ENCODE data around the gene LOC128125822.

The LOC128125822 gene

DNA sequence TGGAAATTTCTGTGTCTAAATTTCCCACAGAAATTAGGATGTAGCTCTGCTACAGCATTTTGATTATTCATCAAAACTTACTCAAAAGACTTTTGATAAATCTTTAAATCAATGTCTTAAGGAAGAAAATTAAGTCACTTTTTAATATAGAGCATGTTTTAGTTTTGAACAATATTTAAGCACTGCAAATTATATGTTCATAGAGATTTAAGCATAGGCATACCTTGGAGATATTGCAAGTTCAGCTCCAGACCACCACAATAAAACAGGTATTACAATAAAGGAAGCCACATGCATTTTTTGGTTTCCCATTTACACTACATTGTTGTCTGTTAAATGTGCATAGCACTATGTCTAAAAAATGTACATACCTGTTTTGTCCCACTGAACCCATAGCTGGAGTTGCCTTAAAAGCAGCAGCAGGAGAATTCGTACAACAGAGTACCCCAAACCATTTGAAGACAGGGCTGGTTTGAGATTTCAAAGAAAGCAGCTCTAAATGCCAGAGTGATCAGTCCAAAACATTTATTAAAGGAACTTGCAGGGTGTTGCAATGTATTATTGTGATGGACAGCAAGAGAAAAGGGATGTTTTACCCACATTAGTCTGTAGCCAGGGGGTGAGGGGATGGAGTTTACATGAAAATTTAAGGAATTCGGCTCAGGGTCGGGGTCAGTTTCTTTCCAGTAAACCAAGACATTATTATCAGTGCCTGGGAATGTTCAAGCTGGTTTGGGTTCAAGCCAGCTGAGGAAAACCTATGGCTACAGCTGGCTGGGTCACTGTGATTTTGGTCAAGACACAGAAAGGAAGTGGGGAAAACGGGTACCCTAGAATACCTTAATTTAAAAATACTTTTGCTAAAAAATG is 6.3 kb upstream of the LOC128125822 start:
- no peak for DNase-seq (ENCODE audit: insufficient read length, low spot score, missing footprints)
- H3K27ac ChIP-seq (ENCODE audit: low read depth, low read length), result no peak overlapping the region
- TF ChIP-seq, protein P1, sequence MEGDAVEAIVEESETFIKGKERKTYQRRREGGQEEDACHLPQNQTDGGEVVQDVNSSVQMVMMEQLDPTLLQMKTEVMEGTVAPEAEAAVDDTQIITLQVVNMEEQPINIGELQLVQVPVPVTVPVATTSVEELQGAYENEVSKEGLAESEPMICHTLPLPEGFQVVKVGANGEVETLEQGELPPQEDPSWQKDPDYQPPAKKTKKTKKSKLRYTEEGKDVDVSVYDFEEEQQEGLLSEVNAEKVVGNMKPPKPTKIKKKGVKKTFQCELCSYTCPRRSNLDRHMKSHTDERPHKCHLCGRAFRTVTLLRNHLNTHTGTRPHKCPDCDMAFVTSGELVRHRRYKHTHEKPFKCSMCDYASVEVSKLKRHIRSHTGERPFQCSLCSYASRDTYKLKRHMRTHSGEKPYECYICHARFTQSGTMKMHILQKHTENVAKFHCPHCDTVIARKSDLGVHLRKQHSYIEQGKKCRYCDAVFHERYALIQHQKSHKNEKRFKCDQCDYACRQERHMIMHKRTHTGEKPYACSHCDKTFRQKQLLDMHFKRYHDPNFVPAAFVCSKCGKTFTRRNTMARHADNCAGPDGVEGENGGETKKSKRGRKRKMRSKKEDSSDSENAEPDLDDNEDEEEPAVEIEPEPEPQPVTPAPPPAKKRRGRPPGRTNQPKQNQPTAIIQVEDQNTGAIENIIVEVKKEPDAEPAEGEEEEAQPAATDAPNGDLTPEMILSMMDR (IDR thresholded peaks at IDR 0.05; ENCODE audit: extremely low read depth, low read depth, low read length), result no peak

DNA sequence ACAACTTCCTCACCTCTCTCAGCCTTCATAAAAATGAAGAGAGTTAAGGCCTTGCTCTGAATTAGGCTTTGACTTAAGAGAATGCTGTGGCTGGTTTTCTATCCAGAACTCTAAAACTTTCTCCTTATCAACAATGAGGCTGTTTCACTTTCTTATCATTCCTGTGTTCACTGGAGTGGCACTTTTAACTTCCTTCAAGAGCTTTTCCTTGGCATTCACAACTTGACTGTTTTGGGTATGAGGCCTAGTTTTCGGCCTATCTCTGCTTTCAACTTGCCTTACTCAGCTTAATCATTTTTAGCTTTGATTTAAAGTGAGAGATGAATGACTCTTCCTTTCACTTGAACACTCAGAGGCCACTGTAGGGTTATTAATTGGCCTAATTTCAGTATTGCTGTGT is 4.3 kb upstream of the LOC128125822 start:
- Histone ChIP-seq H3K27me3 (ENCODE audit: insufficient read depth, low read length) (no peaks in the 10 kb centered on the region), H3K4me3 (ENCODE audit: insufficient read depth, low read length) (no peak overlapping the region), H3K9me3 (ENCODE audit: low read depth, low read length) (no peaks in the 10 kb centered on the region), H3K36me3 (ENCODE audit: insufficient read depth, low read length) (no peaks in the 10 kb centered on the region), H4K20me1 (ENCODE audit: insufficient read depth, low read length) (no peaks in the 10 kb centered on the region), H2AFZ (ENCODE audit: low read length) (no peak overlapping the region), H3K27ac (ENCODE audit: low read depth, low read length) (no peak overlapping the region), H3K79me2 (ENCODE audit: insufficient read depth, low read length) (peaks cover 6% of the 10 kb centered on the region), H3K4me1 (ENCODE audit: insufficient read depth, low read length) (peaks cover 7% of the 10 kb centered on the region), H3K4me2 (ENCODE audit: insufficient read depth, low read length) (no peak overlapping the region)
- no peak for DNase-seq (ENCODE audit: insufficient read length, low spot score, missing footprints)
- TF ChIP-seq, protein P1 (IDR thresholded peaks at IDR 0.05; ENCODE audit: extremely low read depth, low read depth, low read length), result no peak

More for the DNA sequence above, 6.3 kb upstream of the LOC128125822 start:
- no peaks in the 10 kb centered on the region for H3K36me3 ChIP-seq (ENCODE audit: insufficient read depth, low read length)
- no peaks in the 10 kb centered on the region for H3K4me1 ChIP-seq (ENCODE audit: insufficient read depth, low read length)
- H3K4me3 ChIP-seq (ENCODE audit: insufficient read depth, low read length), result no peak overlapping the region
- no peak overlapping the region for H2AFZ ChIP-seq (ENCODE audit: low read length)
- no peaks in the 10 kb centered on the region for H4K20me1 ChIP-seq (ENCODE audit: insufficient read depth, low read length)
- no peaks in the 10 kb centered on the region for H3K27me3 ChIP-seq (ENCODE audit: insufficient read depth, low read length)
- H3K4me2 ChIP-seq (ENCODE audit: insufficient read depth, low read length), result no peak overlapping the region
- H3K9me3 ChIP-seq (ENCODE audit: low read depth, low read length), result no peaks in the 10 kb centered on the region
- no peaks in the 10 kb centered on the region for H3K79me2 ChIP-seq (ENCODE audit: insufficient read depth, low read length)

DNA sequence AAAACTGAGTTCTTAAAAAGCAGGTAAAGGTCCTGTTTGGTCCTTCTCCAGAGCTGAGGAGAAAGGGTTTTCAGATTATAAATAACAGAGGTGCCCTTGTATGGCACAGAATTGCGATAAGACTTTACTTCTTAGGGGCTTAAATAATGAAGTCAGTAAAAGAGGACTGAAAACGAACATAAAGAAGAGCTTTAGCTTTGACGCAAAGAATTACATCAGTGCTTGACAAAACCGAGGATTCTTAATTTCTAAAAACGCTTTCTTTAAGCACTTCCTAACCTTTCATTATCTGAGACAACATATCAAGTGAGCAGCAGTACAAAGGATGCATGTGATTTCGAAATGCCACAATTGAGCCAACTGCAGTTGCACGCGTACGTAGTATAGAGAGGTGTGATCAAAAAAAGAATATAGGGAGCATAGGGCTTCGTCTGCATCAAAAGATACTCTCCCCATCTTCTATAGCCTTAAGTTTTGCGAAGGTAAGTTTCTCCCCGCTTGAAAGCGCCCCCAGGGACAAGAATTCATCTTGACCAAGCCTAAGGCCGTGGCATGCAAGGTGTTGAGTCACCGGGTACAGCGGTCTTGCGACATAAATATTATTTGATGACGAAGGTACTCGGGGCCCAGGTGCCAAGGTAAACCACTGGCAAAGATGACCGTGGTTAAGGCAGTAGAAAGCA is 778 bp upstream of the LOC128125822 start:
- Histone ChIP-seq H3K36me3 (ENCODE audit: insufficient read depth, low read length) (peaks cover 5% of the 10 kb centered on the region), H3K27ac (ENCODE audit: low read depth, low read length) (peak overlapping the region; percentile 99), H3K4me3 (ENCODE audit: insufficient read depth, low read length) (peak overlapping the region; percentile 90), H2AFZ (ENCODE audit: low read length) (peak overlapping the region; percentile 94), H3K27me3 (ENCODE audit: insufficient read depth, low read length) (no peaks in the 10 kb centered on the region), H3K4me2 (ENCODE audit: insufficient read depth, low read length) (peak overlapping the region; percentile 97), H3K79me2 (ENCODE audit: insufficient read depth, low read length) (peaks cover 40% of the 10 kb centered on the region), H4K20me1 (ENCODE audit: insufficient read depth, low read length) (peaks cover 28% of the 10 kb centered on the region), H3K4me1 (ENCODE audit: insufficient read depth, low read length) (peaks cover 20% of the 10 kb centered on the region), H3K9me3 (ENCODE audit: low read depth, low read length) (no peaks in the 10 kb centered on the region)
- DNase-seq (ENCODE audit: insufficient read length, low spot score, missing footprints), result peak; percentile 62
- TF ChIP-seq, protein P1 (IDR thresholded peaks at IDR 0.05; ENCODE audit: extremely low read depth, low read depth, low read length), result no peak

DNA sequence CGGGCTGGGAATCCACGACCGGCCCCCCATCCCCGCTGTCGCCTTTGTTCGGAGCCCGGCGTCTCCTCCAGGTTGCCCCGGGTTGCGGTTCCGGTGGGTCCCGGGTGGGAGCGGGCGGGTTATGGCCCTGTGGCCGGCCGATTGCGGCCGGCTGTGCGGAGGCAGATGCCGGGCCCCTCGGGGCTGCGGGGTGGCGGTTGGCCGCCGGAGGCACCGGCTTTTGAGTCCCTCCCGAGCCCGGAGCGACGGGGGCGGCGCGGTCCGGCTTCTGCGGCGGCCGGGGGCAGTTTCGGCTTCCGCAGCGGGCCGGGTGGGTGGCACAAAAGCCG is 431 bp downstream of the LOC128125822 start:
- Histone ChIP-seq H3K4me3 (ENCODE audit: insufficient read depth, low read length) (peak overlapping the region; percentile 90), H2AFZ (ENCODE audit: low read length) (no peak overlapping the region), H3K36me3 (ENCODE audit: insufficient read depth, low read length) (peaks cover 16% of the 10 kb centered on the region), H3K27ac (ENCODE audit: low read depth, low read length) (peak overlapping the region; percentile 92), H3K4me2 (ENCODE audit: insufficient read depth, low read length) (peak overlapping the region; percentile 38), H4K20me1 (ENCODE audit: insufficient read depth, low read length) (peaks cover 37% of the 10 kb centered on the region), H3K79me2 (ENCODE audit: insufficient read depth, low read length) (peaks cover 51% of the 10 kb centered on the region), H3K4me1 (ENCODE audit: insufficient read depth, low read length) (peaks cover 20% of the 10 kb centered on the region), H3K9me3 (ENCODE audit: low read depth, low read length) (no peaks in the 10 kb centered on the region), H3K27me3 (ENCODE audit: insufficient read depth, low read length) (no peaks in the 10 kb centered on the region)
- peak; percentile 66 for DNase-seq (ENCODE audit: insufficient read length, low spot score, missing footprints)
- TF ChIP-seq, protein P1 (IDR thresholded peaks at IDR 0.05; ENCODE audit: extremely low read depth, low read depth, low read length), result no peak

Measured in osteoblast (primary cell).